Stomach (tissue), 4 donors: ENCODE results near the gene PRKCI.

Experiments
- POLR2A ChIP-seq, 4 donors: fragments of 450-650 bp; IDR thresholded peaks; one replicate each; pipeline ENCODE4 v1.6.1; 2016; ENCODE audit warnings: antibody characterized with exemption in 4 of 4, control low read depth in 2 of 4, mild to moderate bottlenecking in 1 of 4, moderate library complexity in 1 of 4
- POLR2AphosphoS5 ChIP-seq, 3 donors: sonication (generic); formaldehyde crosslinking; IDR thresholded peaks; one replicate each; pipeline ENCODE4 v1.6.1; 2016; ENCODE audit warnings: antibody characterized with exemption in 3 of 3
- TF ChIP-seq, protein P1 (sequence below), 7 experiments: fragments of 450-650 bp in 4 of 7; fragments of 200-600 bp in 3 of 7; sonication (generic) in 3 of 7; IDR thresholded peaks; one replicate each; pipeline ENCODE4 v1.5.1; 2016 to 2019; ENCODE audit warnings: antibody characterized with exemption in 7 of 7, control low read depth in 2 of 7, mild to moderate bottlenecking in 1 of 7

DNA sequence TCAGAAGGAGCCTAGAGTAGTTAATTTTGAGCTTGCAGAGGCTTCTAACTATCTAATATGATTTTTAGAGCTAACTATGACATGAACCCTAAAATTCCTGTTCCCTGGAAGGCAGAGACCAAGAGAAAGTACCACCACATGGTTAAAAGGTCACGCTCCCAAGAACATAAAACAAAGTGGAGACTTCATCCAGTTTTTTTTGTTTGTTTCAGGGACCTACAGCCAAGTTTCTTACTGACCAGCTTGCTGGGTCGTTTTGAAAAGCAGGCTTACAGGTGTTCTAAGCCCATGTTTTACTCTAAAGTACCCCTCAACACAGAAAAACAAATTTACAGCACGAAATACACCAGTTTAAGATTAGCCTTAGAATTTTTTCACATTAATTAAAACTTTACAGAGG lies 95.7 kb downstream of the PRKCI start:
- TF ChIP-seq, protein P1, sequence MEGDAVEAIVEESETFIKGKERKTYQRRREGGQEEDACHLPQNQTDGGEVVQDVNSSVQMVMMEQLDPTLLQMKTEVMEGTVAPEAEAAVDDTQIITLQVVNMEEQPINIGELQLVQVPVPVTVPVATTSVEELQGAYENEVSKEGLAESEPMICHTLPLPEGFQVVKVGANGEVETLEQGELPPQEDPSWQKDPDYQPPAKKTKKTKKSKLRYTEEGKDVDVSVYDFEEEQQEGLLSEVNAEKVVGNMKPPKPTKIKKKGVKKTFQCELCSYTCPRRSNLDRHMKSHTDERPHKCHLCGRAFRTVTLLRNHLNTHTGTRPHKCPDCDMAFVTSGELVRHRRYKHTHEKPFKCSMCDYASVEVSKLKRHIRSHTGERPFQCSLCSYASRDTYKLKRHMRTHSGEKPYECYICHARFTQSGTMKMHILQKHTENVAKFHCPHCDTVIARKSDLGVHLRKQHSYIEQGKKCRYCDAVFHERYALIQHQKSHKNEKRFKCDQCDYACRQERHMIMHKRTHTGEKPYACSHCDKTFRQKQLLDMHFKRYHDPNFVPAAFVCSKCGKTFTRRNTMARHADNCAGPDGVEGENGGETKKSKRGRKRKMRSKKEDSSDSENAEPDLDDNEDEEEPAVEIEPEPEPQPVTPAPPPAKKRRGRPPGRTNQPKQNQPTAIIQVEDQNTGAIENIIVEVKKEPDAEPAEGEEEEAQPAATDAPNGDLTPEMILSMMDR (IDR thresholded peaks at IDR 0.05) = no peak
- TF ChIP-seq POLR2AphosphoS5 (IDR thresholded peaks at IDR 0.05) (no peak), POLR2A (IDR thresholded peaks at IDR 0.05) (no peak)
